ENCODE data around the gene FAM180A.

Gene FAM180A

GRCh38 chr7:135771961-135772638, 23.5 kb upstream of the FAM180A start:
- H3K27ac ChIP-seq (replicated peaks) = no peak overlapping the region
- H3K27me3 ChIP-seq (ENCODE audit: insufficient read depth, poor library complexity, severe bottlenecking) = no peaks in the 10 kb centered on the region
- TF ChIP-seq GABPA (IDR thresholded peaks at IDR 0.05; ENCODE audit: low read depth) (no peak), POLR2AphosphoS5 (IDR thresholded peaks at IDR 0.05; ENCODE audit: low read depth) (no peak)
- H3K4me3 ChIP-seq (replicated peaks; ENCODE audit: insufficient read depth, low read length) = no peak overlapping the region
- DNase-seq (ENCODE audit: low read depth in 1 of 2, low spot score in 1 of 2) = peak in 1 of 2 experiments; percentile 51

GRCh38 chr7:135771051-135771450, 22.4 kb upstream of the FAM180A start:
- no peak for TF ChIP-seq SPI1 (IDR thresholded peaks at IDR 0.05; ENCODE audit: borderline replicate concordance, low read depth)
- TF ChIP-seq GABPA (IDR thresholded peaks at IDR 0.05; ENCODE audit: low read depth) = no peak
- TF ChIP-seq CTCF (IDR thresholded peaks at IDR 0.05; ENCODE audit: insufficient read depth, low read length) = no peak
- Histone ChIP-seq H3K4me3 (replicated peaks; ENCODE audit: insufficient read depth, low read length) (no peak overlapping the region), H3K27ac (replicated peaks) (no peak overlapping the region), H3K27me3 (ENCODE audit: insufficient read depth, poor library complexity, severe bottlenecking) (no peaks in the 10 kb centered on the region)
- no peak for DNase-seq (ENCODE audit: low read depth in 1 of 2, low spot score in 1 of 2)

GRCh38 chr7:135770139-135770710, 21.6 kb upstream of the FAM180A start:
- TF ChIP-seq SPI1 (IDR thresholded peaks at IDR 0.05; ENCODE audit: borderline replicate concordance, low read depth) (no peak), GABPA (IDR thresholded peaks at IDR 0.05; ENCODE audit: low read depth) (no peak), POLR2AphosphoS5 (IDR thresholded peaks at IDR 0.05; ENCODE audit: low read depth) (no peak), REST (IDR thresholded peaks at IDR 0.05; ENCODE audit: insufficient replicate concordance, low read depth) (no peak), CTCF (IDR thresholded peaks at IDR 0.05; ENCODE audit: insufficient read depth, low read length) (no peak)
- H3K4me3 ChIP-seq (replicated peaks; ENCODE audit: insufficient read depth, low read length) = no peak overlapping the region
- no peak overlapping the region for H3K27ac ChIP-seq (replicated peaks)
- DNase-seq (ENCODE audit: low read depth in 1 of 2, low spot score in 1 of 2) = no peak
- no peaks in the 10 kb centered on the region for H3K27me3 ChIP-seq (ENCODE audit: insufficient read depth, poor library complexity, severe bottlenecking)

- no peak for DNase-seq (ENCODE audit: low read depth in 1 of 2, low spot score in 1 of 2)
- TF ChIP-seq POLR2AphosphoS5 (IDR thresholded peaks at IDR 0.05; ENCODE audit: low read depth) (no peak), SPI1 (IDR thresholded peaks at IDR 0.05; ENCODE audit: borderline replicate concordance, low read depth) (no peak), CTCF (IDR thresholded peaks at IDR 0.05; ENCODE audit: insufficient read depth, low read length) (no peak), GABPA (IDR thresholded peaks at IDR 0.05; ENCODE audit: low read depth) (no peak), REST (IDR thresholded peaks at IDR 0.05; ENCODE audit: insufficient replicate concordance, low read depth) (no peak)
Observed at GRCh38 chr7:135769005-135769802, 20.6 kb upstream of the FAM180A start.

More at GRCh38 chr7:135769005-135769802, 20.6 kb upstream of the FAM180A start:
- Histone ChIP-seq H3K27ac (replicated peaks) (no peak overlapping the region), H3K27me3 (ENCODE audit: insufficient read depth, poor library complexity, severe bottlenecking) (no peaks in the 10 kb centered on the region), H3K4me3 (replicated peaks; ENCODE audit: insufficient read depth, low read length) (no peak overlapping the region)

Measured in HL-60 (cell line).